ENCODE measurements around the gene PLXNA1. TPM values are rescaled to one million over a fixed set of nuclear protein-coding genes. Genes with fewer than 3 reads are reported as not detected.

Gene PLXNA1
- polyA plus RNA-seq, 1 donor from 2014 or later = 0.13 TPM

DNA sequence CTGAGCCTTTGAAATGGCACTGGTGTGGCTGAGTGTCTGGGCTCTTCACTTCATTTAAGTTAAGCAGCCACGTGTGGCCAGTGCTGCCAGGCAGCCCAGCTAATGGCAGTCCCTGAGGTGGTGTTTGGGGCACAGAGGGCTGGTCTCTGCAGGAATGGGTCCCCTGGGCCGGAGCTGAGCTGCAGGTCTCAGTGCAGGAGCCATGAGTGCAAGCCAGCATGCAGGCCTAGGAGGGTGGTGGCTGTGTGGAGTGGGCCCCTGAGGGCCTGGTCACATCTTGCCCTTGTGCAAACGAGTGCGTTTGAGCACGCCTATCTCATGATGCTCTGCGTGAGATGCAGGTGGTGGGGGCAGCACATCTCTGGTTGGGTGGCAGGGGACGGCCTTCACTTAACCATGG lies 48.9 kb downstream of the PLXNA1 start:
- no peak overlapping the region for H3K27ac Mint-ChIP-seq
- no peaks in the 10 kb centered on the region for H3K4me1 Mint-ChIP-seq
- H3K27me3 Mint-ChIP-seq = no peaks in the 10 kb centered on the region
- H3K9me3 Mint-ChIP-seq = no peaks in the 10 kb centered on the region
- H3K4me3 Mint-ChIP-seq = no peak overlapping the region
- peaks cover 3% of the 10 kb centered on the region for H3K36me3 Mint-ChIP-seq

DNA sequence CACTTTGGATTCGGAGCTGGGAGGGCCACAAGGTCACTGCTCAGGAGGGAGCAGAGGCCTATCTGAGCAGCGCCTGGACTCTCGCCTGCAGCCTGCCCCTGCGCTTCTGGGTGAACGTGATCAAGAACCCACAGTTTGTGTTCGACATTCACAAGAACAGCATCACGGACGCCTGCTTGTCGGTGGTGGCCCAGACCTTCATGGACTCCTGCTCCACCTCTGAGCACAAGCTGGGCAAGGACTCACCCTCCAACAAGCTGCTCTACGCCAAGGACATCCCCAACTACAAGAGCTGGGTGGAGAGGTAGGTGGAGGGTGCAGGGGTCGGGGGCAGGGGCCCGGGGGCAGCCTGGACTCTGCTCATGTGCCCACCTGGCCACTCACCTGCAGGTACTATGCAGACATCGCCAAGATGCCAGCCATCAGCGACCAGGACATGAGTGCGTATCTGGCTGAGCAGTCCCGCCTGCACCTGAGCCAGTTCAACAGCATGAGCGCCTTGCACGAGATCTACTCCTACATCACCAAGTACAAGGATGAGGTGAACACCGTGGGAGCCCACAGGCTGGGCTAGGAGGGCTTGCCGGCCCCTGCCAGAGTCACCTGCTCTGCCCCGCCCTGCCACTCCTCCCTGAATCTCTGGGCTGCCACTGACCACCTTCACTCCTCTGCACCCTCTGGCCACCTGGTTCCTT lies 49.5 kb downstream of the PLXNA1 start:
- no peaks in the 10 kb centered on the region for H3K9me3 Mint-ChIP-seq
- no peak overlapping the region for H3K4me3 Mint-ChIP-seq
- H3K4me1 Mint-ChIP-seq = no peaks in the 10 kb centered on the region
- H3K27me3 Mint-ChIP-seq = no peaks in the 10 kb centered on the region
- H3K27ac Mint-ChIP-seq = no peak overlapping the region
- H3K36me3 Mint-ChIP-seq = peaks cover 3% of the 10 kb centered on the region

Other genes starting within 250 kb of the PLXNA1 start
- gene PRR23E, start 210.0 kb downstream of the PLXNA1 start, polyA plus RNA-seq = not detected

All from IgD-negative memory B cell (primary cell).